HT1080 (cell line): Measurements from ENCODE around the gene AKNA. TPM values are rescaled to one million over a fixed set of nuclear protein-coding genes. Genes with fewer than 3 reads are reported as not detected.

Source experiments
- DNase-seq: peaks from one replicate; pipeline ENCODE4 v3.0.0-alpha.2; 2015; ENCODE audit warnings: low read depth
- total RNA-seq: library from RNA; depleted of rRNA; stranded (reverse); fragments of >200 nt; shearing (Covaris generic); gene quantifications from 2 replicates; pipeline ENCODE4 v1.2.3, GENCODE V29; 2014

The AKNA gene
- total RNA-seq, 1 experiment from 2014 or later: 4.2 TPM

DNA sequence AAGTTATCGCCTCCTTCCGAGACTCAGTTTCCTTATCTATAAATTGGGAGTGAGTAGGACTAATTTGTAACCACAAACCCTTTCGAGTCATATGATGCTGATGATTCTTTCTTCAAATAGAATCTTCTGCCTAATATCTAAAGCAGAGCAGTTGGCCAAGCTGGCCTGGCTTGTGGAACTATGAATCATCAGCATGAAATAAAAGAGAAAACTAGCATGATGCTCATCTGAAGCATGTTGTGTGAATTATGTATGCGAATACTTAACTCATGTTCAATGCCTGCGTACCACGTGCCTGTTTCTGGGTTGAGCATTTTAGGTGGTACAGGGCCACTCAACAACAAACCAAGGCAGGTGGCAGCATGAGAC, 79.9 kb downstream of the AKNA start:
- DNase-seq: no peak

DNA sequence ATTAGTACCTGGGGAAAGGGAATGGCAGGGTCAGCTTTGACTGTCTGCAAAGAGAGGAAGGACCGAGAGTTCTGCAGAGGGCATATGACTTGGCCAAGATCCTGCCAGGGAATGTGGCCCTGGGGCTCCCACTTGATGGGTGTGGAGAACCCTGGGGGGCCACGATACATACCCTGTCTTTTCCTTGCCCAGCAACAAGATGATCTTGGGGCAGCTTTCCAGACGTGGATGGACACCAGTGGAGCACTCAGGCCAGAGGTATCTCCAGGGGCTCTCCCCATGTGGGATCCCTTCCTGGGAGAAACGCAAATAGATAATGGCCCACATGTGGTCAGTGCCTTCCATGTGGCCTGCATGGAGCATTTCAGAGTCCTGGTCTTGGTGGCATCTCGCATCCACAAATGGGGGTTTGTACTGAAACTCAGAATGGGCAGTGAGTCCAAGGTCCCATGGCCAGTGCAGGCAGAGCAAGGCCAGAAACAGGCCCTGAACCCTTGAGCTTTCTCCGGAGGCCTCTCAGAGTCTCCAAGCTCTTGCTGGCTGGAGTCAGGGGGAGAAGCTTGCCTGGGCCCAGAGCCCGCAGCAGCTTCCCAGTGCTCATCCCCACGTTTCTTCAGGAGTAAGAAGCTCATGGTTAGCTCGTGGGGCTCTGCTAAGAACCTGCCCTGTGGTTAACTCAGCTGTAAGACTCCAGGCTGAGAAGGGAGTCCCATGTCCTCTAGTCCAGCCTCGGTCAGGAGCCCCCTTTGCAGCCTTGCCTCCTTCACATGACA, 83.2 kb downstream of the AKNA start:
- DNase-seq: no peak

DNA sequence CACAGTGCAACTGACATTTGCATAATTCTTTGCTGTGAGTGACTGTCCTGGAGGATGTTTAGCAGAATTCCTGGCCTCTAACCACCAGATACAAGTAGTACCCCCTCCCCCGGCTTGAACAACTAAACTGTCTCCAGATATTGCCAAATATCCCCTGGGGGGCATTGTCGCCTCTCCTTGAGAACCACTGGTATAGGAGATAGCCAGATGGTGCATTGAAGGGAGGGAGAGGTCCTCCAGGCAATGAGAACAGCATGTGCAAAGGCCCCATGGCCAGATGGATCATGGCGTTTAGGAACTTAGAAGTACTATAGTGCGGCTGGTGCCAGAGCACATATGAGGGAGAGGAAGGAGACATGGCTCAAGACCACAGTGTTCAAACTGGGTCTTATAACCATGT, 83.8 kb downstream of the AKNA start:
- DNase-seq: no peak

DNA sequence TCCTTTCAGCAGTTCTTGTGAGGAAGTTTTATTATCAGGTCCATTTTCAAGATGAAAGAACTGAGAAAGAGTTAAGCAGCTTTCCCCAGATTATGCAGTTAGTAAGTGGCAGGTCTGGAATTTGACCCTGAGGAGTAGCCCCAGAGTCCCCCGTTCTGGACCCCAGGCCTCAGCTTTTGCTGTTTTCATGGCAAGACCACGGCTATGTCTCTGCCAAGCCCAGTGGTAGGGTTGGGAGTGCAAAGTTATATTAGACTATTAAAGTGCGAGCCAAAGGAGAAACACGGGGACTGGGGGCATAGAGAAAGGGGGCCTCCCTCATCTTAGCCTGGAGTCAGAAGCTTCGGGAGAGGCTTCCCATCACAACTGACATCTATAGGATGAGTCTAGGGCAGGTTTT, 84.2 kb downstream of the AKNA start:
- DNase-seq: no peak

DNA sequence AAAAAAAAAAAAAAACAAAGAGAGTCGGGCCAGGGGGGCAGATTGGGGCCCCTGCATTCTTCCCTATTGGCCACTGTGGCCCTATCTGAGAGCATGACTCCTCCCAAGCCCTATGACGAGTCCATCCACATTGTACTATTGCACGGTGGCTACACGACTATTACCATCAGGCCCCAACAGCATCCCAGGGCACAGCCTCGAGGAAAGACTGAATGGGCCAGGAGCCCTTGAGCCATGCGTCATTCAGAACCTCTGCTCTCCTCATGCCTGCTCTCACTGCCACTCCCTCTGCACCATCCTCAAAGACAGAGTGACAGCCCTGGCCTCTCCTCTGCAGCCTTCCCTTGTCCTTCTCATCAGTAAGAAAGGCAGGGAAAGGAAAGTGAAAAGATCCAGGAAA, 85.1 kb downstream of the AKNA start:
- DNase-seq: no peak

DNA sequence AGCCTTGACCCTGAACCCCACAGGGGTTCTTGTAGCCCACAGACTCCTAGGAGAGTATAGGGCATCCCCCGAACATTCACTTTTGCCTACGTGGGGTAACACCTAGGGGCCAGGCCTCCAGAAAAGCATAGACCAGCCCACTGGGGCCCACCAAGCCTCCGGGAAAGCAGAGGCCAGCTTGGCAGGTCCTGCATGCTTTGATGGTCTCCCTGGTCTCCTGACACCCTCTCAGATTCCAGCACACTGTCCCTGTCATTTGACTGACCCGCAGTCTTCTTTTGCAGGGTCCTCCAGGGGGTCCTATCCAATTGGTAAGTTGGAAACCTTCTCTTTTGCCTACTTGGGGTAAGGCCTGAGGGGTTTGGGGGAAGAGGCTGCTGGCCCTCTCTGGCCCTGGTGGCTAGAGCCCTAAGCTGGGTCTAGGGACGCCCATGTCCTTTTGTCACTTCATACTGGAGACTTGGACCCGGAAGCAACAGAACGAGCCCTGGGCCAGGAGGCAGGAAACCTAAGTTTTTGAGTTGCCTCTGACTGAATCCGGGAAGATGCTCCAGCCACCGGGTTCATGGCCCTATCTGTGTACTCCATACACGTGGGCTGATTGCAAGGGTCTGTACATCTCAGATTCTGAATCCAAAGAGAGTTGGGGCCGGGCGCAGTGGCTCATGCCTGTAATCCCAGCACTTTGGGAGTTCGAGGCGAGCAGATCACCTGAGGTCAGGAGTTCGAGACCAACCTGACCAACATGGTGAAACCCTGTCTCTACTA, 85.8 kb downstream of the AKNA start:
- no peak for DNase-seq

DNA sequence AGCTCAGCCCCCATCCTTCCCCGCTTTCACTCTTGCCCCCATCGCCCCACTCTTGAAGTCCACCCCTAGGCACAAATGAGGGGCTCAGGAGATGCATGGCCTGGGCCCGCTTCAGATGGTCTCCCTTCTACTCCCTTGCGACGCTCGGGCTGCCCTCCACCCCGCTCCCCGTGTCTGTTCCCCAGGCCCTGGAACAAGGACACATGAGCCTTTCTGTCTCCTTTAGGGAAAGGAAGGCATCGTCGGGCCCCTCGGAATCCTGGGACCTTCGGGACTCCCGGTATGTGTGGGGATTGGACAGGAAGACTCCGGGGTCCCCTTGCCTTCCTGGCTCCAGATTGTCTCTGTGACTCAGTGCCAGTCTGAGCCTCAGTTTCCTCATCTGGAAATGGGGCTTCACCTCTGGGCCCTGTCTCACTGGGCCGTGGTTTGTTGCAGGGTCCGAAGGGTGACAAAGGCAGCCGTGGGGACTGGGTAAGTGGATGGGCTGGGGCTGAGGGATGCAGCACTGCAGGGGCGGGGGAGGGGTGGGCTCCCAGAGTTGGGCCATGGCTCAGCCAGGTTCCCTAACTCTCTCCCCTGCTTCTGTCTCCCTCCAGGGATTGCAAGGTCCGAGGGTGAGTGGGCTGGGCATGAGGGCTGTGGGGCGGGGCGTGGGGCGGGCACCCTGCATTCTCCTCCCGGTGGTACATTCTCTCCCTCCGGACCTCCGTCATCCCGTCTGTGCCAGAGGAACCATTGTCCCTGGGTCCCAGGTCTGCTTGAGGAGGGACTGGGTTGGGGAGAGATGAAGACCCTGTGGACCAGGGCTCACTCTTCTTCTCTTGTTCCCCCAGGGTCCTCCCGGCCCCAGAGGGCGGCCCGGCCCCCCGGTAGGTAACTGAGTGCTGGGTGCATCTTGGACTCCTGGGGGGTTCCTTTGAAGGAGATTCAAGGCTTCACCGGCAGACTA, 86.7 kb downstream of the AKNA start:
- DNase-seq: no peak

DNA sequence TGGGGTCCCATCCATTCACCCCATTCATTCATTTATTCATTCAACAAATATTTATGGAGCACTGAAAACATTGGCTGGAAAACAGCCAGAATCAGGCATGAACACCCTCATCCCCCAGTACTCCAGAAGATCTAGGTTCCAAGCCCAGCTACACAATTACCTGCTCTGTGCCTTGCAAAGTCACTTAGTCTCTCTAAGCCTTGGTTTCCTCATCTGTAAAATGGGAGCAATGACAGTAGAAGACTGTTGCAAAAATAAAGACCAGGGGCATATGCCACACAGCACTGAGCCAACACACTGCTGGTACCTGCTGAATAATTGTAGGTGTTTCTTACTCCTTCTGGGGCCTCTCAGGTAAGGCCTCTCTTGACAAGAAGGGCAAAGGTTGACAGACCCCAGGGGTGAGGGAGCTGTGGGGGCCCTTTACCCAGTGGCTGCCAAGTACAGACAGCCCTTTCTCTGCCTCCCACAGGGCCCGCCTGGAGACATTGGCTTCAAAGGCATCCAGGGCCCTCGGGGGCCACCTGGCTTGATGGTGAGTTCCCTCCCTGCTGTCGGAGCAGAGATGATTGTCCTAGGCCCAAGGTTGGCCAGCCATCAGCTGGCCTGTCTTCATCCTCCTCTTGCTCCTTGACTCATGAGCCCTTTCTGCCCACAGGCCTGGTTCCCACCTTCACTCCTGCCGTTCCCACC, 87.5 kb downstream of the AKNA start:
- no peak for DNase-seq

DNA sequence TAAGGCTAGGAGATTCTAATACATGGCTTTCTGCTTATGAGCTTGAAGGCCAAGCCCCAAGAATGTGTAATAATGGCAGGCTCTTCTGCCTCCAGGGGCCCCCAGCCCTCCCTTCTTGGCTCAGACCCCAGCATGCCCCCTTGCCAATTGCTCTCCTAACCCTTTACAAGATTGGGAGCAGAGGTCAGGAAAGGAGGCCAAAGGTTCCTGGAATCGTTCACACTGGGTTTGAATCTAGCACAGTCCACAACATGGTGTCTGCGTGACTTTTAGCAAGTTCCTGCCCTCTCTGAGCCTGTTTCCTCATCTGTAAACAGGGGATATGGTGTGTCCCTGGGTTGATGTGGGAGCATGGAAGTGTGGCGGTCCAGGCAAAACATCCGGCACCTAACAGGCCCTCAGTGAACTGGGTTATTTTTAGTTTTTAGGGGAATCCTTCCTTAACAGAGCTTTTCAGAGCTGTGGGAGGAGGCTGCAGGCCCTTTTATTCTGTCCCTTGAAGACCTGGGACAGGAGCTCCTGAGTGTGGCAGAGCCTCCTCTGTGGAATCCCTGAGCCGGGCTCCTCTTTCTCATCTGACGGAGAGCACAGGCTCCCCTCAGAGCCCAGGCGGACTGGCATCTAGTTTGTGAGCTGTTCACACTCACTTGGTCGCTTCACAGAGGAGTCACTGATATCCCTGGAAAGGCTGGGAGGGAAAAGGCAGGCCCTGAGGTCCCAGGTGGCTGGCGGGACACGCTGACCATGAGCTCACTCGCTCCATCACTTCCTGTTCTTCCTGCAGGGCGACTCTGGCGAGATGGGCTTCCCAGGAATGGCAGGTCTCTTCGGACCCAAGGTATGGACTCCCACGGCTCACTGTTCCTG, 88.3 kb downstream of the AKNA start:
- DNase-seq: no peak

DNA sequence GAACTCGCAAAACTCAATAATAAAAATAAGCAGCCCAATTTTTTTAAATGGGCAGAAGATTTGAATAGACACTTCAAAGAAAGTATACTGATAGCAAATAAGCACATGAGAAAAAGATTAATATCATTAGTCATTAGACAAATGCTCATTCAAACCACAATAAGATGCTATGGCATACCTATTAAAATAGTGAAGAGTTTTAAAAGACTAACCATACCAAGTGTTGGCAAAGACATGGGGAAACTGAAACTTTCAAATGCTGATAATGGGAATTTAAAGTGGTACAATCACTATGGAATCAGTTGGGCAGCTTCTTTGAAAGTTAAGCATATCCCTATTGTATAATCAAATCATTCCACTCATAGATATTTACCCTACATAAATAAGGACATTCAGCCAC, 91.4 kb downstream of the AKNA start:
- no peak for DNase-seq

DNA sequence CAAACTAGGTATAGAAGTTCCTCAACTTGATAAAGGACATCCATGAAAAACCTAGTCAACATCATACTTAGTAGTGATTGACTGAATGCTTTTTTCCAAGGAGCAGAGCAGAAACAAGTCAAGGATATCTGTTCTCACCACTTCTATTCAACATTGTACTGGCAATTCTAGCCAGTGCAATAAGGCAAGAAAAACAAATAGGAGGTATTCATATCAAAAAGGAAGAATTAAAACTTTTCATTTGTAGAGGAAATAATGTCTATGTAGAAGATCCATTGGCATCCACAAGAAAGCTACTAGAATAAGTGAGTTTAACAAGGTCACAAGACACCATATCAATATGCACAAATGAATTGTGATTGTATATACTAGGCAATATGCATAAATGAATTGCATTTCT, 93.1 kb downstream of the AKNA start:
- no peak for DNase-seq

DNA sequence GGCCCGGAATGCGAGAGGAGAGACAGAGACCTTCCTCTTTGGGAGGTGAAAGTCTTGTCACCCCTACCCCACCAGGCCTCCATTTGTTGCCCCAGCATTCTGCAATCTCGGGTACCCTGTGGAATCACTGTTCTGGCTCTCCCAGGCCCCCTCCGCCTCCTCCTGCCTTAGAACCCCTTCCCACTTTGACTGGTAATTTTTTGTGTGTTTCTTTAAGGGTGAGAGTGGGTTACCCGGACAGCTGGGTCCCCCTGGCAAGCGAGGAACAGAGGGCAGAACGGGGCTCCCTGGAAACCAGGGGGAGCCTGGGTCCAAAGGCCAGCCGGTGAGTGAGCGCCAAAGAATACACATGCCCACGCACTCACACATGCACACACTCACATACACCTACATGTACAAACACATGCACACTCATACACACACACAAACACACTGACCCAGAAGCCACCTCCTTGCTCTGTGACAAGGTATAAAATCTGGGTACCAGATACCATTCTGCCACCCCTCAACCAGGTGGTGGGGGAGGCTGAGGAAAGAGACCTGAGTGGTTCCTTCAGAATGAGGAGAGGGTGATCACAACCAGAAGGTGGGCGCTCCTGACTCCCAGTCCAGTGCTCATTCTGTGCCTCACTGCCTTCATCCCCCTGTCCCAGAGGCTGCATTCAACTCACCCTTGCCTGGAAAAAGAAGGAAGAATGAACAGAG, 95.7 kb downstream of the AKNA start:
- DNase-seq: no peak

DNA sequence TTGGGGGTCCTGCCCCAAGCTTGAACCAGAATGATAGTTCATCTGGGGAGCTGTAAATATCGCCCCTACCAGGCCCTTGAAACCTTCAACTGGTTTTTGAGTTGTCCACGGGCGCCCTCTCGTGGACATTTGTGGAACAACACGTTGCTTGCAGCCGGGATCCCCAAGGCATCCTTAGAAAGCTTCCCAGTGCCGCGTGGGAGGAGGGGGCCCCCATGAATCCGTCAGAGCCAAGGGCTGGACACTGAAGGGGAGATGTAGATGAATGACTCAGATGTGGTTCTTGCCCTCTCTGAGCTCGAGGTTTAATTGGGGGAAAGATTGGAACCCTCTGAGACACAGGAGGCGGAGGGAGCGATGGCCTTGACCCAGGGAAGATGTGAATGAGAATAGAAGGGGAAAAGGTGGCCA, 96.7 kb downstream of the AKNA start:
- DNase-seq: peak; percentile 71

DNA sequence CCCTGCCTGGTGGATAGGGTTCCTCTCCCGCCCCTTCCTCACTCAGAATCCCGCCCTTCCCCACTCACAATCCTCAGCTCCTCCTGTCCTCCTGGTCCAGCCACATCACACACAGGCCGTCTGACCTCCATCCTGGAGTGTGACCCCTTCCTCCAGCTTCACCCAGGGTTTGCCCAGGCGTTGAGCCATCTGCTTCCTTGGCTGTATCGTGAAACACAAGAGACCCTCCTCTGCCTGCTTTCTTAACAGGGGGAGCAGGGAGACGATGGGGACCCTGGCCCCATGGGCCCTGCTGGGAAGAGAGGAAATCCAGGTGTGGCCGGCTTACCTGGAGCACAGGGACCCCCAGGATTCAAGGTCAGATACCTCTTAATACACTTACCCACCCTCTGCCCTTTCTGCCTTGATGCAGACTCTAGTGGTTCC, 97.2 kb downstream of the AKNA start:
- DNase-seq: no peak

DNA sequence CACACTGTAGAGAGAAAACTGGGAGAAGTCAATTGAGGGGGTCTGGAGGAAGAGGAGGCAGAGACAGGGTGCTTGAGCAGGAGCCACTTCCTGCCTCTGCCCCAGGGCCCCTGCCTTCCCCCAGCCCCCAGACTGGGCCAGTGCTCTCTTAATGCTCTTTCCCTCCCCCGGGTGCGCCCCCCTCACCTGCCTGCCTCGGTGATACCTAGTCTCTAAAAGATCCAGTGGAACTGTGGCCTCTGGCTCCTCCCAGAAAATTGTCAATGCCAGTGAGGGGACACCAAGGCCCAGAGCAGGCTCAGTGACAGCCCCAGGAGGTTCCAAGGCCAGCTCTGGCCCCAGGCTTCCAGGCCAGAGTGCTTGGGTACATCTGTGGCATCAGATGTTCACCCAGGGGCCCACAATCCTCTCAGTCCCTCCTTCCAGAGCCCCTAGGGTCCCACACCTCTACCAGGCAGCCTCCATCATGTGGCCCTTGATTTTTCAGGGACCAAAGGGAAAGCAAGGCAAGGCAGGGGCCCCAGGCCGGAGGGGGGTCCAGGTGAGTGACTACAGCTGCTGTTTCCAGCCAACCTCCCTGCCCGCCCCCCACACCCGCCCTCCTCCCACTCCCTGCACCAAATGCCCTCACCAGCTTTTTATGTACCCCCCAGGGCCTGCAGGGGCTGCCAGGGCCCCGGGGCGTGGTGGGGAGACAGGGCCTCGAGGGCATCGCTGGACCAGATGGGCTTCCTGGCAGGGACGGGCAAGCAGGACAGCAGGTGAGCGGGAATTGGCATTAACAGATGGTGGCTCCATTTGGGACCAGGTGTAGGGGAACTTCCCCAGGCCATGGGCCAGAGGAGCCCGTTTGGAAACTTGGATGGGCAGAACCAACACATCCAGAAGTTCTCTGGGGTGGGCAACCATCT, 98.0 kb downstream of the AKNA start:
- no peak for DNase-seq

DNA sequence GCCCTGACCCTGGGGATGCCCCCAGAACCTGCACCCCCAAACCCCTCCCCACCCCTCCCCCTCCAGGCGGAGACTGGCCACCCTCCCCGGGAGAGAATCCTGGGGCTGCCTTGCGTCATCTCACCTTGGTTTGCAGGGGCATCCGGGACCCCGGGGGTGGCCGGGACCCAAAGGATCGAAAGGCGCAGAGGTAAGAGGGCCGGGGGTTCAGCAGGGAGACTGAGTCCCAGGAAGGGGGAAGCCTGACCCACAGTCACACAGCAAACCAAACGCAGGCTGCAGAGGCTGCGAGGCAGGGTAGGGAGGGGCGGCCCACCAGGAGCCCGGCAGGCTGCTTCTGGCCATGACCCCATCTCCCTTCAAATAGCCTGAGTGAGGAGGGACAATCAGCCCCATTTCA, 98.7 kb downstream of the AKNA start:
- no peak for DNase-seq

DNA sequence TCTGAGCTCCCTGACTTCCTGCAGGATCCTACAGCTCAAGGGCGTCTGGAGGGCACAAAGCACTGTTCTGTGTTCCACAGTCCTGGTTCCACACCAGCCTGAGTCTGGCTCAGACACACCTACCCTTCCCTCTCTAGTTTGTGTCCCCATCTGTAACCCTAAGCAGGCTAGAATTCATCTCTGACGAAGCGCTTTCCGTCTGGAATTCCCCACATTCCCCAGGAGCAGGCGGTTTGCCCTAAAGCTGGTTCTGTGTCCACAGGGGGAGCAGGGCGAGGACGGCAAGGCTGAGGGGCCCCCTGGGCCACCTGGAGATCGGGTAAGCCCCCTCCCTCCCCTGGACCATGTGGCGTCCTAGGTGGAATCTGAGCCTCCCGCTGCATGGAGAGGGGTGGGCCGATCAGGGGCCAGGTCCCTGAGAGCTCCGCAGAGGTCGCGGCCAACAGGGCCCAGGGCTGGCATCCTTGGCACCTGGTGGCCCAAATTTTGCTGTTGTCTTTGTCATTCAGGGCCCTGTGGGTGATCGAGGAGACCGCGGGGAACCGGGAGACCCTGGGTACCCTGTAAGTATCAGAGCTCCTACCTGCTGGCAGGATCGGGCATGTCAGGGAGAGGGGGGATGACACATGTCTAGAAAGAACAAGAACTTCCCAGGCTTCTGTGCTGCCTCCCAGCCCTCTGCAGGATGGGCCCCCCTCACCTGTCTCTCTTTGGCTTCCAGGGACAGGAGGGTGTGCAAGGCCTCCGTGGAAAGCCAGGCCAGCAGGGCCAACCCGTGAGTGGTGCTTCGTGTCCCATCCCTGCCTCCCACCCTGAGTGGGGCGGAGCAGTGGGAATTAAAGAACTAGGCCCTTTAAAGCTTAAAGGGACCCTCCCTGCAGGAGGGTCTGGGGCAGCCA, 99.3 kb downstream of the AKNA start:
- no peak for DNase-seq
